HCT116 (cell line): Measurements from ENCODE around the gene PMF1. TPM values are rescaled to one million over a fixed set of nuclear protein-coding genes. Genes with fewer than 3 reads are reported as not detected.

Source experiments
- ATAC-seq: fragments of 200-7000 bp; cut with Tn5 transposase; 2 replicates; pipeline ENCODE4 v1.9.1; 2020; ENCODE audit warnings: mild to moderate bottlenecking, moderate library complexity
- BruUV-seq: library from RNA; stranded (reverse); fragments of 400-500 nt; replicated peaks from 2 replicates; lab custom pipeline; 2021; lab: Mats Ljungman, UMichigan
- CTCF ChIA-PET: fragments of 300-600 bp; sonication (Branson Sonifier 250); formaldehyde crosslinking; loops from one replicate; lab custom pipeline; 2021; ENCODE audit warnings: antibody characterized with exemption; lab: Charles Lee
- POLR2A ChIA-PET: fragments of 300-600, 350-600 bp; sonication (Branson Sonifier 250); formaldehyde crosslinking; loops from one replicate; lab custom pipeline; 2021; ENCODE audit warnings: antibody characterized with exemption; lab: Charles Lee
- RAD21 ChIA-PET, 2 experiments: fragments of 300-600 bp; sonication (Branson Sonifier 250); formaldehyde crosslinking; loops; one replicate each; lab custom pipeline; 2023; ENCODE audit warnings: low total read pairs in 2 of 2; ENCODE audit not compliant: uncharacterized antibody in 2 of 2, unreplicated experiment in 2 of 2, low non-redundant PET in 1 of 2; lab: Charles Lee
- DNase-seq: peaks from one replicate; pipeline ENCODE4 v3.0.0-alpha.2; 2010; ENCODE audit warnings: low read depth, low spot score
- H2AFZ ChIP-seq: fragments of 200-600 bp; shearing (Covaris generic), sonication (generic); 2 replicates; pipeline ENCODE4 v1.6.1; 2017; ENCODE audit warnings: low read depth, mixed run types, mixed read lengths, antibody characterized with exemption, low read length; ENCODE audit not compliant: poor library complexity, severe bottlenecking
- H3K27ac ChIP-seq: 2 replicates; pipeline ENCODE4 v1.5.1; 2012; ENCODE audit warnings: low read depth, low read length
- H3K27me3 ChIP-seq: fragments of 200-600 bp; sonication (generic); 2 replicates; pipeline ENCODE4 v1.6.1; 2016; ENCODE audit warnings: mixed run types, low read length, mixed read lengths; ENCODE audit not compliant: insufficient read depth
- H3K36me3 ChIP-seq, 2 experiments: fragments of 200-500 bp in 1 of 2; fragments of 200-600 bp in 1 of 2; sonication (Bioruptor generic) in 1 of 2; sonication (generic) in 1 of 2; 2 replicates each; pipeline versions ENCODE4 v1.5.1 to v1.6.1; 2014 to 2016; ENCODE audit warnings: low read length in 2 of 2, inconsistent platforms in 1 of 2, mixed read lengths in 1 of 2, mixed run types in 1 of 2; ENCODE audit not compliant: insufficient read depth in 2 of 2, control insufficient read depth in 1 of 2
- H3K4me1 ChIP-seq, 2 experiments: fragments of 200-600 bp in 1 of 2; sonication (generic) in 1 of 2; 2 replicates each; pipeline versions ENCODE4 v1.5.1 to v1.6.1; 2012 to 2017; ENCODE audit warnings: low read length in 2 of 2, inconsistent platforms in 1 of 2, mild to moderate bottlenecking in 1 of 2, mixed read lengths in 1 of 2, mixed run types in 1 of 2, moderate library complexity in 1 of 2; ENCODE audit not compliant: insufficient read depth in 2 of 2, control insufficient read depth in 1 of 2
- H3K4me2 ChIP-seq: fragments of 200-600 bp; sonication (generic); 2 replicates; pipeline ENCODE4 v1.6.1; 2017; ENCODE audit warnings: mixed run types, low read length, mixed read lengths
- H3K4me3 ChIP-seq, 2 experiments: fragments of 200-600 bp in 1 of 2; sonication (generic) in 1 of 2; replicated peaks in 1 of 2; 2 replicates each; pipeline ENCODE4 v1.5.1; 2011 to 2016; ENCODE audit warnings: low read length in 2 of 2, control low read depth in 1 of 2, low read depth in 1 of 2, mild to moderate bottlenecking in 1 of 2, mixed read lengths in 1 of 2, mixed run types in 1 of 2
- H3K79me2 ChIP-seq: fragments of 200-600 bp; sonication (generic); 2 replicates; pipeline ENCODE4 v1.6.1; 2017; ENCODE audit warnings: mild to moderate bottlenecking, mixed run types, low read length, moderate library complexity, mixed read lengths; ENCODE audit not compliant: insufficient read depth
- H3K9ac ChIP-seq: fragments of 200-600 bp; sonication (generic); 2 replicates; pipeline ENCODE4 v1.6.1; 2016; ENCODE audit warnings: low read length, mixed read lengths
- H3K9me2 ChIP-seq: fragments of 200-600 bp; sonication (generic), shearing (Covaris generic); 2 replicates; pipeline ENCODE4 v1.6.1; 2017; ENCODE audit warnings: mixed run types, mild to moderate bottlenecking, moderate library complexity; ENCODE audit not compliant: insufficient read depth
- H3K9me3 ChIP-seq, 2 experiments: fragments of 200-500 bp in 1 of 2; fragments of 200-600 bp in 1 of 2; sonication (Bioruptor generic) in 1 of 2; sonication (generic) in 1 of 2; 2 replicates each; pipeline ENCODE4 v1.6.1; 2014 to 2017; ENCODE audit warnings: low read length in 2 of 2, mixed read lengths in 2 of 2, inconsistent platforms in 1 of 2, low read depth in 1 of 2, mild to moderate bottlenecking in 1 of 2, mixed run types in 1 of 2, moderate library complexity in 1 of 2; ENCODE audit not compliant: control insufficient read depth in 1 of 2, insufficient read depth in 1 of 2
- H4K20me1 ChIP-seq: fragments of 200-600 bp; sonication (generic), shearing (Covaris generic); 2 replicates; pipeline ENCODE4 v1.6.1; 2017; ENCODE audit warnings: mixed run types, mild to moderate bottlenecking, moderate library complexity; ENCODE audit not compliant: insufficient read depth
- CEBPB ChIP-seq: IDR thresholded peaks from 2 replicates; pipeline ENCODE4 v1.6.1; 2012; ENCODE audit warnings: low read depth
- EGR1 ChIP-seq: IDR thresholded peaks from 2 replicates; pipeline ENCODE4 v1.6.1; 2012; ENCODE audit warnings: low read depth
- ELF1 ChIP-seq: IDR thresholded peaks from 2 replicates; pipeline ENCODE4 v1.6.1; 2012; ENCODE audit warnings: low read depth, borderline replicate concordance
- EZH2 ChIP-seq: fragments of 200-600 bp; sonication (generic); IDR thresholded peaks from 2 replicates; pipeline ENCODE4 v1.6.1; 2017; ENCODE audit warnings: antibody characterized with exemption, mixed run types
- EZH2phosphoT487 ChIP-seq: fragments of 200-600 bp; IDR thresholded peaks from 2 replicates; pipeline ENCODE4 v1.6.1; 2018; ENCODE audit warnings: antibody characterized with exemption, borderline replicate concordance
- JUND ChIP-seq: IDR thresholded peaks from 2 replicates; pipeline ENCODE4 v1.6.1; 2012
- POLR2A ChIP-seq: IDR thresholded peaks from 2 replicates; pipeline ENCODE4 v1.7.0; 2011; ENCODE audit warnings: borderline replicate concordance; ENCODE audit not compliant: insufficient read depth, insufficient read length; ENCODE audit errors: extremely low read depth
- POLR2AphosphoS5 ChIP-seq: IDR thresholded peaks from 2 replicates; pipeline ENCODE4 v1.6.1; 2011; ENCODE audit warnings: mild to moderate bottlenecking, low read depth, low read length, moderate library complexity
- RAD21 ChIP-seq: IDR thresholded peaks from 2 replicates; pipeline ENCODE4 v1.6.1; 2012; ENCODE audit warnings: low read depth, mild to moderate bottlenecking
- SIN3A ChIP-seq: IDR thresholded peaks from 2 replicates; pipeline ENCODE4 v1.6.1; 2012; ENCODE audit warnings: low read depth
- SP1 ChIP-seq: IDR thresholded peaks from 2 replicates; pipeline ENCODE4 v1.6.1; 2012; ENCODE audit warnings: low read depth
- YY1 ChIP-seq: IDR thresholded peaks from 2 replicates; pipeline ENCODE4 v1.6.1; 2011; ENCODE audit warnings: low read length, low read depth, moderate library complexity, mild to moderate bottlenecking; ENCODE audit not compliant: insufficient replicate concordance; ENCODE audit errors: extremely low read depth
- ZBTB33 ChIP-seq: IDR thresholded peaks from 2 replicates; pipeline ENCODE4 v1.6.1; 2011; ENCODE audit warnings: mild to moderate bottlenecking, low read length, moderate library complexity; ENCODE audit not compliant: insufficient replicate concordance; ENCODE audit errors: extremely low read depth
- ZFX ChIP-seq: fragments of 450-650 bp; IDR thresholded peaks from 2 replicates; pipeline ENCODE4 v1.6.1; 2017
- ZNF274 ChIP-seq: fragments of 200-500 bp; sonication (Bioruptor generic); IDR thresholded peaks from 2 replicates; pipeline ENCODE4 v1.6.1; 2014; ENCODE audit warnings: mild to moderate bottlenecking, low read depth, low read length, inconsistent platforms
- intact Hi-C: fragments of 100-400 bp; cut with micrococcal nuclease; formaldehyde crosslinking; loops from 2 replicates; pipeline ENCODE4 v1.10.0; 2022
- total RNA-seq: library from RNA; stranded (reverse); gene quantifications from one replicate; pipeline ENCODE4 v1.2.1, GENCODE V29; 2021; ENCODE audit not compliant: unreplicated experiment
- TF ChIP-seq, protein P1 (sequence below): IDR thresholded peaks from 2 replicates; pipeline ENCODE4 v1.6.1; 2012

The PMF1 gene
- total RNA-seq, 1 experiment from 2014 or later, result 52.6 TPM

DNA sequence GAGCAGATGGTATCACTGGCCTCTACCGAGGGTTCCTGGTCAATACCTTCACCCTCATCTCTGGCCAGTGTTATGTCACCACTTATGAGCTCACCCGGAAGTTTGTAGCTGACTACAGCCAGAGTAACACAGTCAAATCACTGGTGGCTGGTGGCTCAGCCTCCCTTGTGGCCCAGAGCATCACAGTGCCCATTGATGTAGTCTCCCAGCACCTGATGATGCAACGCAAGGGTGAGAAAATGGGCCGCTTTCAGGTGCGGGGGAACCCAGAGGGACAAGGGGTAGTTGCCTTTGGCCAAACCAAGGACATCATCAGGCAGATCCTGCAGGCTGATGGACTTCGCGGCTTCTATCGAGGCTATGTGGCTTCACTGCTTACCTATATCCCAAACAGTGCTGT lies 12.8 kb upstream of the PMF1 start:
- RAD21 ChIA-PET, result no interaction called here
- no peak overlapping the region for H3K27ac ChIP-seq
- H3K9ac ChIP-seq, result no peak overlapping the region
- H3K4me2 ChIP-seq, result no peak overlapping the region
- peaks cover 43% of the 10 kb centered on the region for H3K79me2 ChIP-seq
- H3K9me3 ChIP-seq, result no peaks in the 10 kb centered on the region
- H3K9me2 ChIP-seq, result no peaks in the 10 kb centered on the region
- H3K4me3 ChIP-seq, result no peak overlapping the region
- POLR2A ChIA-PET, result interaction anchor here (6.3 kb wide), 1 partner anchor 12 kb away, joined by 21 read pairs; the partner anchor contains the start of gene PMF1
- intact Hi-C loops, result no loop called here
- CTCF ChIA-PET, result no interaction called here
- no peak overlapping the region for H2AFZ ChIP-seq
- H3K36me3 ChIP-seq, result peaks cover 3 to 16% of the 10 kb centered on the region in 2 experiments; a peak in 2 of 4 replicates
- no peaks in the 10 kb centered on the region for H4K20me1 ChIP-seq
- DNase-seq, result no peak
- H3K4me1 ChIP-seq, result peaks cover 0 to 9% of the 10 kb centered on the region in 2 experiments; a peak in 1 of 4 replicates
- no peak for TF ChIP-seq ZNF274
- TF ChIP-seq CEBPB, result no peak
- TF ChIP-seq SP1, result no peak
- no peak for TF ChIP-seq EGR1
- TF ChIP-seq EZH2phosphoT487, result no peak
- no peak for TF ChIP-seq JUND
- TF ChIP-seq RAD21, result no peak
- TF ChIP-seq EZH2, result no peak
- no peak for TF ChIP-seq POLR2A
- no peak for TF ChIP-seq YY1
- no peak for TF ChIP-seq ZFX
- TF ChIP-seq, protein P1, sequence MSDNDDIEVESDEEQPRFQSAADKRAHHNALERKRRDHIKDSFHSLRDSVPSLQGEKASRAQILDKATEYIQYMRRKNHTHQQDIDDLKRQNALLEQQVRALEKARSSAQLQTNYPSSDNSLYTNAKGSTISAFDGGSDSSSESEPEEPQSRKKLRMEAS, result no peak
- no peak for TF ChIP-seq POLR2AphosphoS5
- no peak for TF ChIP-seq ZBTB33
- no peak for TF ChIP-seq ELF1
- TF ChIP-seq SIN3A, result no peak
- BruUV-seq, result no TSS peak
- ATAC-seq, result no peak
- no peaks in the 10 kb centered on the region for H3K27me3 ChIP-seq
